HCT116 (cell line): ENCODE data around the gene FAM222B. TPM values are rescaled to one million over a fixed set of nuclear protein-coding genes. Genes with fewer than 3 reads are reported as not detected.

Source experiments
- ATAC-seq: fragments of 200-7000 bp; cut with Tn5 transposase; 2 replicates; pipeline ENCODE4 v1.9.1; 2020; ENCODE audit warnings: mild to moderate bottlenecking, moderate library complexity
- BruUV-seq: library from RNA; stranded (reverse); fragments of 400-500 nt; replicated peaks from 2 replicates; lab custom pipeline; 2021; lab: Mats Ljungman, UMichigan
- CTCF ChIA-PET: fragments of 300-600 bp; sonication (Branson Sonifier 250); formaldehyde crosslinking; loops from one replicate; lab custom pipeline; 2021; ENCODE audit warnings: antibody characterized with exemption; lab: Charles Lee
- POLR2A ChIA-PET: fragments of 300-600, 350-600 bp; sonication (Branson Sonifier 250); formaldehyde crosslinking; loops from one replicate; lab custom pipeline; 2021; ENCODE audit warnings: antibody characterized with exemption; lab: Charles Lee
- RAD21 ChIA-PET, 2 experiments: fragments of 300-600 bp; sonication (Branson Sonifier 250); formaldehyde crosslinking; loops; one replicate each; lab custom pipeline; 2023; ENCODE audit warnings: low total read pairs in 2 of 2; ENCODE audit not compliant: uncharacterized antibody in 2 of 2, unreplicated experiment in 2 of 2, low non-redundant PET in 1 of 2; lab: Charles Lee
- DNase-seq: peaks from one replicate; pipeline ENCODE4 v3.0.0-alpha.2; 2010; ENCODE audit warnings: low read depth, low spot score
- H2AFZ ChIP-seq: fragments of 200-600 bp; shearing (Covaris generic), sonication (generic); 2 replicates; pipeline ENCODE4 v1.6.1; 2017; ENCODE audit warnings: low read depth, mixed run types, mixed read lengths, antibody characterized with exemption, low read length; ENCODE audit not compliant: poor library complexity, severe bottlenecking
- H3K27ac ChIP-seq: 2 replicates; pipeline ENCODE4 v1.5.1; 2012; ENCODE audit warnings: low read depth, low read length
- H3K27me3 ChIP-seq: fragments of 200-600 bp; sonication (generic); 2 replicates; pipeline ENCODE4 v1.6.1; 2016; ENCODE audit warnings: mixed run types, low read length, mixed read lengths; ENCODE audit not compliant: insufficient read depth
- H3K36me3 ChIP-seq, 2 experiments: fragments of 200-500 bp in 1 of 2; fragments of 200-600 bp in 1 of 2; sonication (Bioruptor generic) in 1 of 2; sonication (generic) in 1 of 2; 2 replicates each; pipeline versions ENCODE4 v1.5.1 to v1.6.1; 2014 to 2016; ENCODE audit warnings: low read length in 2 of 2, inconsistent platforms in 1 of 2, mixed read lengths in 1 of 2, mixed run types in 1 of 2; ENCODE audit not compliant: insufficient read depth in 2 of 2, control insufficient read depth in 1 of 2
- H3K4me1 ChIP-seq, 2 experiments: fragments of 200-600 bp in 1 of 2; sonication (generic) in 1 of 2; 2 replicates each; pipeline versions ENCODE4 v1.5.1 to v1.6.1; 2012 to 2017; ENCODE audit warnings: low read length in 2 of 2, inconsistent platforms in 1 of 2, mild to moderate bottlenecking in 1 of 2, mixed read lengths in 1 of 2, mixed run types in 1 of 2, moderate library complexity in 1 of 2; ENCODE audit not compliant: insufficient read depth in 2 of 2, control insufficient read depth in 1 of 2
- H3K4me2 ChIP-seq: fragments of 200-600 bp; sonication (generic); 2 replicates; pipeline ENCODE4 v1.6.1; 2017; ENCODE audit warnings: mixed run types, low read length, mixed read lengths
- H3K4me3 ChIP-seq, 2 experiments: fragments of 200-600 bp in 1 of 2; sonication (generic) in 1 of 2; replicated peaks in 1 of 2; 2 replicates each; pipeline ENCODE4 v1.5.1; 2011 to 2016; ENCODE audit warnings: low read length in 2 of 2, control low read depth in 1 of 2, low read depth in 1 of 2, mild to moderate bottlenecking in 1 of 2, mixed read lengths in 1 of 2, mixed run types in 1 of 2
- H3K79me2 ChIP-seq: fragments of 200-600 bp; sonication (generic); 2 replicates; pipeline ENCODE4 v1.6.1; 2017; ENCODE audit warnings: mild to moderate bottlenecking, mixed run types, low read length, moderate library complexity, mixed read lengths; ENCODE audit not compliant: insufficient read depth
- H3K9ac ChIP-seq: fragments of 200-600 bp; sonication (generic); 2 replicates; pipeline ENCODE4 v1.6.1; 2016; ENCODE audit warnings: low read length, mixed read lengths
- H3K9me2 ChIP-seq: fragments of 200-600 bp; sonication (generic), shearing (Covaris generic); 2 replicates; pipeline ENCODE4 v1.6.1; 2017; ENCODE audit warnings: mixed run types, mild to moderate bottlenecking, moderate library complexity; ENCODE audit not compliant: insufficient read depth
- H3K9me3 ChIP-seq, 2 experiments: fragments of 200-500 bp in 1 of 2; fragments of 200-600 bp in 1 of 2; sonication (Bioruptor generic) in 1 of 2; sonication (generic) in 1 of 2; 2 replicates each; pipeline ENCODE4 v1.6.1; 2014 to 2017; ENCODE audit warnings: low read length in 2 of 2, mixed read lengths in 2 of 2, inconsistent platforms in 1 of 2, low read depth in 1 of 2, mild to moderate bottlenecking in 1 of 2, mixed run types in 1 of 2, moderate library complexity in 1 of 2; ENCODE audit not compliant: control insufficient read depth in 1 of 2, insufficient read depth in 1 of 2
- H4K20me1 ChIP-seq: fragments of 200-600 bp; sonication (generic), shearing (Covaris generic); 2 replicates; pipeline ENCODE4 v1.6.1; 2017; ENCODE audit warnings: mixed run types, mild to moderate bottlenecking, moderate library complexity; ENCODE audit not compliant: insufficient read depth
- CBX3 ChIP-seq: IDR thresholded peaks from 2 replicates; pipeline ENCODE4 v1.6.1; 2012; ENCODE audit warnings: low read depth
- CEBPB ChIP-seq: IDR thresholded peaks from 2 replicates; pipeline ENCODE4 v1.6.1; 2012; ENCODE audit warnings: low read depth
- EGR1 ChIP-seq: IDR thresholded peaks from 2 replicates; pipeline ENCODE4 v1.6.1; 2012; ENCODE audit warnings: low read depth
- ELF1 ChIP-seq: IDR thresholded peaks from 2 replicates; pipeline ENCODE4 v1.6.1; 2012; ENCODE audit warnings: low read depth, borderline replicate concordance
- EZH2phosphoT487 ChIP-seq: fragments of 200-600 bp; IDR thresholded peaks from 2 replicates; pipeline ENCODE4 v1.6.1; 2018; ENCODE audit warnings: antibody characterized with exemption, borderline replicate concordance
- REST ChIP-seq: IDR thresholded peaks from 2 replicates; pipeline ENCODE4 v1.6.1; 2012; ENCODE audit warnings: low read depth
- ZBTB33 ChIP-seq: IDR thresholded peaks from 2 replicates; pipeline ENCODE4 v1.6.1; 2011; ENCODE audit warnings: mild to moderate bottlenecking, low read length, moderate library complexity; ENCODE audit not compliant: insufficient replicate concordance; ENCODE audit errors: extremely low read depth
- ZNF274 ChIP-seq: fragments of 200-500 bp; sonication (Bioruptor generic); IDR thresholded peaks from 2 replicates; pipeline ENCODE4 v1.6.1; 2014; ENCODE audit warnings: mild to moderate bottlenecking, low read depth, low read length, inconsistent platforms
- intact Hi-C: fragments of 100-400 bp; cut with micrococcal nuclease; formaldehyde crosslinking; loops from 2 replicates; pipeline ENCODE4 v1.10.0; 2022
- total RNA-seq: library from RNA; stranded (reverse); gene quantifications from one replicate; pipeline ENCODE4 v1.2.1, GENCODE V29; 2021; ENCODE audit not compliant: unreplicated experiment

FAM222B gene
- total RNA-seq, 1 experiment from 2014 or later, result 22.7 TPM

DNA sequence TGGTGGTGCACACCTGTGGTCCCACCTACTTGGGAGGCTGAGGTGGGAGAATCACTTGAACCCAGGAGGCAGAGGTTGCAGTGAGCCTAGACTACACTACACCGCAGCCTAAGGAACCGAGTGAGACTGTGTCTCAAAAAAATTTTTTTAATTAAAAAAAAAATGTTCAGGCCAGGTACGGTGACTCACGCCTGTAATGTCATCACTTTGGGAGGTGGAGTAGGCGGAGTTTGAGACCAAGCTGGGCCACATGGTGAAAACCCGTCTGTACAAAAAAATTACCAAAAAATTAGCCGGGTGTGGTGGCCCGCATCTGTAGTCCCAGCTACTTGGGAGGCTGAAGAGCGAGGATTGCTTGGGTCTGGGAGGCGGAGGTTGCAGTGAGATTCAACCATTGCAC lies 3.6 kb upstream of the FAM222B start:
- Histone ChIP-seq H3K36me3 (no peaks in the 10 kb centered on the region), H2AFZ (no peak overlapping the region), H3K9me2 (no peaks in the 10 kb centered on the region), H3K27ac (no peak overlapping the region)
- CTCF ChIA-PET, result no interaction called here
- intact Hi-C loops, result no loop called here
- TF ChIP-seq ZBTB33, result no peak
- no peak for TF ChIP-seq EGR1
- no peak for TF ChIP-seq REST
- no peak for TF ChIP-seq EZH2phosphoT487
- TF ChIP-seq ZNF274, result no peak
- no peak for TF ChIP-seq ELF1
- no peak for TF ChIP-seq CBX3
- no peak for TF ChIP-seq CEBPB
- TF ChIP-seq, all 23 proteins: peak for 0
- H3K9ac ChIP-seq, result no peak overlapping the region
- BruUV-seq, result no TSS peak
- peaks cover 3 to 18% of the 10 kb centered on the region in 2 experiments; a peak in 3 of 4 replicates for H3K4me1 ChIP-seq
- H3K4me2 ChIP-seq, result no peak overlapping the region
- H3K27me3 ChIP-seq, result no peaks in the 10 kb centered on the region
- no peak for DNase-seq
- RAD21 ChIA-PET, result no interaction called here
- H4K20me1 ChIP-seq, result no peaks in the 10 kb centered on the region
- ATAC-seq, result no peak
- H3K79me2 ChIP-seq, result peaks cover 13% of the 10 kb centered on the region
- POLR2A ChIA-PET, result no interaction called here
- H3K9me3 ChIP-seq, result no peaks in the 10 kb centered on the region
- H3K4me3 ChIP-seq, result no peak overlapping the region
